WTC11 (cell line): ENCODE data around the gene BCL11B. TPM values are rescaled to one million over a fixed set of nuclear protein-coding genes. Genes with fewer than 3 reads are reported as not detected.

Experiments
- ATAC-seq: fragments of 200-7000 bp; cut with Tn5 transposase; 2 replicates; pipeline ENCODE4 v1.10.0; 2021; ENCODE audit warnings: mild to moderate bottlenecking, moderate library complexity
- CTCF ChIA-PET: fragments of 300-600 bp; sonication (Branson Sonifier 250); formaldehyde crosslinking; loops from one replicate; lab custom pipeline; 2021; ENCODE audit warnings: antibody characterized with exemption; lab: Charles Lee
- POLR2A ChIA-PET: fragments of 350-600 bp; sonication (Branson Sonifier 250); formaldehyde crosslinking; loops from one replicate; lab custom pipeline; 2021; ENCODE audit warnings: antibody characterized with exemption; lab: Charles Lee
- DNase-seq: peaks from one replicate; pipeline ENCODE4 v3.0.0; 2021; ENCODE audit warnings: low spot score
- H3K27ac Mint-ChIP-seq: 2 replicates; pipeline ENCODE4 v1.8.0; 2021; ENCODE audit warnings: mixed read lengths
- H3K27me3 Mint-ChIP-seq: 2 replicates; pipeline ENCODE4 v1.8.0; 2021; ENCODE audit warnings: low read depth, mild to moderate bottlenecking, moderate library complexity, mixed read lengths
- H3K36me3 Mint-ChIP-seq: 2 replicates; pipeline ENCODE4 v1.8.0; 2021; ENCODE audit warnings: mixed read lengths
- H3K4me1 Mint-ChIP-seq: 2 replicates; pipeline ENCODE4 v1.8.0; 2022; ENCODE audit warnings: mixed read lengths
- H3K4me3 Mint-ChIP-seq: 2 replicates; pipeline ENCODE4 v1.8.0; 2021; ENCODE audit warnings: mild to moderate bottlenecking, moderate library complexity, mixed read lengths
- H3K9me3 Mint-ChIP-seq: 2 replicates; pipeline ENCODE4 v1.8.0; 2021; ENCODE audit warnings: mixed read lengths
- AFF4 ChIP-seq: sonication (generic); formaldehyde crosslinking; IDR thresholded peaks from 2 replicates; pipeline ENCODE4 v1.8.1; 2023; ENCODE audit warnings: mild to moderate bottlenecking, missing genetic modification reagents, borderline replicate concordance
- ATF1 ChIP-seq: sonication (generic); formaldehyde crosslinking; IDR thresholded peaks from 2 replicates; pipeline ENCODE4 v1.8.1; 2023; ENCODE audit warnings: mild to moderate bottlenecking, moderate library complexity, missing genetic modification reagents
- CREB1 ChIP-seq: sonication (generic); formaldehyde crosslinking; IDR thresholded peaks from 2 replicates; pipeline ENCODE4 v1.8.0; 2023; ENCODE audit warnings: mild to moderate bottlenecking, missing genetic modification reagents
- CTCF ChIP-seq: fragments of 200-600 bp; IDR thresholded peaks from 2 replicates; pipeline ENCODE4 v1.8.0; 2022; ENCODE audit warnings: antibody characterized with exemption
- E2F5 ChIP-seq: sonication (generic); formaldehyde crosslinking; IDR thresholded peaks from 2 replicates; pipeline ENCODE4 v1.8.1; 2022; ENCODE audit warnings: mild to moderate bottlenecking, moderate library complexity, missing genetic modification reagents
- ETV6 ChIP-seq: sonication (generic); formaldehyde crosslinking; IDR thresholded peaks from 2 replicates; pipeline ENCODE4 v1.8.1; 2022; ENCODE audit warnings: mild to moderate bottlenecking, missing genetic modification reagents
- NR3C1 ChIP-seq: sonication (generic); formaldehyde crosslinking; conservative IDR thresholded peaks from 2 replicates; pipeline ENCODE4 v1.8.1; 2023; ENCODE audit warnings: low read depth, mild to moderate bottlenecking, missing genetic modification reagents
- ZBTB21 ChIP-seq: sonication (generic); formaldehyde crosslinking; IDR thresholded peaks from 2 replicates; pipeline ENCODE4 v1.8.1; 2023; ENCODE audit warnings: mild to moderate bottlenecking, missing genetic modification reagents, borderline replicate concordance
- ZNF219 ChIP-seq: sonication (generic); formaldehyde crosslinking; IDR thresholded peaks from 2 replicates; pipeline ENCODE4 v1.8.0; 2023; ENCODE audit warnings: missing genetic modification reagents, mild to moderate bottlenecking, borderline replicate concordance
- total RNA-seq: library from RNA; stranded (reverse); gene quantifications from 3 replicates; pipeline ENCODE4 v1.2.3, GENCODE V29; 2021

BCL11B gene
- total RNA-seq, 1 experiment from 2014 or later, result 9.1 TPM

GRCh38 chr14:99267381-99267780 lies 4.6 kb downstream of the BCL11B start:
- ATAC-seq (no peak), DNase-seq (no peak)
- Mint-ChIP-seq H3K27me3 (no peaks in the 10 kb centered on the region; the same call in 1 of the 2 replicates), H3K27ac (no peak overlapping the region; the same call in 1 of the 2 replicates), H3K36me3 (no peaks in the 10 kb centered on the region), H3K4me3 (peak overlapping the region; percentile 76), H3K4me1 (peaks cover 63% of the 10 kb centered on the region), H3K9me3 (no peaks in the 10 kb centered on the region)
- ChIA-PET CTCF (interaction anchor here (0.7 to 3.6 kb wide), 15 partner anchors 10 to 231 kb away, joined by 3 to 20 read pairs (median 6); no protein-coding TSS in a partner anchor), POLR2A (interaction anchor here (0.7 to 1.4 kb wide), 2 partner anchors 22 to 1134 kb away, joined by 3 to 6 read pairs; no protein-coding TSS in a partner anchor)
- no peak for TF ChIP-seq NR3C1 (CRISPR knock-in tag)

GRCh38 chr14:99266181-99267178 lies 5.5 kb downstream of the BCL11B start:
- no peaks in the 10 kb centered on the region for H3K36me3 Mint-ChIP-seq
- H3K27ac Mint-ChIP-seq, result peak overlapping the region; percentile 28; the same call in 1 of the 2 replicates
- peak; percentile 94 for TF ChIP-seq CTCF
- no peak for TF ChIP-seq AFF4 (CRISPR knock-in tag)
- peak; percentile 44; the same call in 1 of the 2 replicates for TF ChIP-seq E2F5 (CRISPR knock-in tag)
- no peak for TF ChIP-seq CREB1 (CRISPR knock-in tag)
- DNase-seq, result peak; percentile 82
- ChIA-PET POLR2A (no interaction called here), CTCF (interaction anchor here (0.6 to 3.6 kb wide), 26 partner anchors 8 to 231 kb away, joined by 3 to 20 read pairs (median 6); no protein-coding TSS in a partner anchor)
- peak; percentile 11; the same call in 1 of the 2 replicates for ATAC-seq
- peaks cover 72% of the 10 kb centered on the region for H3K4me1 Mint-ChIP-seq
- peak overlapping the region; percentile 57 for H3K4me3 Mint-ChIP-seq
- no peaks in the 10 kb centered on the region for H3K9me3 Mint-ChIP-seq
- no peaks in the 10 kb centered on the region; the same call in 1 of the 2 replicates for H3K27me3 Mint-ChIP-seq

GRCh38 chr14:99265571-99265970 lies 6.4 kb downstream of the BCL11B start:
- ChIA-PET CTCF (interaction anchor here (0.9 to 3.6 kb wide), 20 partner anchors 9 to 230 kb away, joined by 3 to 20 read pairs (median 6); no protein-coding TSS in a partner anchor), POLR2A (no interaction called here)
- no peak overlapping the region for H3K4me3 Mint-ChIP-seq
- H3K27ac Mint-ChIP-seq, result peak overlapping the region; percentile 86; the same call in 1 of the 2 replicates
- ATAC-seq (no peak), DNase-seq (no peak)
- no peak for TF ChIP-seq ETV6 (CRISPR knock-in tag)
- TF ChIP-seq ATF1, result no peak
- no peak for TF ChIP-seq ZBTB21 (CRISPR knock-in tag)
- TF ChIP-seq ZNF219 (CRISPR knock-in tag), result no peak
- H3K36me3 Mint-ChIP-seq, result no peaks in the 10 kb centered on the region
- peaks cover 81% of the 10 kb centered on the region for H3K4me1 Mint-ChIP-seq
- H3K27me3 Mint-ChIP-seq, result no peaks in the 10 kb centered on the region; the same call in 1 of the 2 replicates
- H3K9me3 Mint-ChIP-seq, result no peaks in the 10 kb centered on the region
